ENCODE results near the gene FAM107B. TPM values are rescaled to one million over a fixed set of nuclear protein-coding genes. Genes with fewer than 3 reads are reported as not detected.

FAM107B gene
- total and polyA plus RNA-seq, 12 donors: 16.0 to 81.7 (median 50.5) TPM

- Histone ChIP-seq H3K27ac (peak overlapping the region in 1 of 5 donors; percentile 17), H3K4me3 (no peak overlapping the region), H3K27me3 (no peaks in the 10 kb centered on the region), H3K4me1 (replicated peaks in 1 of 2) (no peaks in the 10 kb centered on the region), H3K36me3 (replicated peaks in 1 of 2) (no peaks in the 10 kb centered on the region), H3K9me3 (replicated peaks in 1 of 3) (no peaks in the 10 kb centered on the region)
- DNase-seq: no peak
- WGBS, 4 donors: 69 to 72% (median 69%) methylated on average over 10 of the region's 10 CpGs
- no peak for TF ChIP-seq CTCF (IDR thresholded peaks at IDR 0.05)
- TF ChIP-seq POLR2A (IDR thresholded peaks at IDR 0.05): no peak
- intact Hi-C loops (cut with DNase I): no loop called here
These were observed 148.8 kb downstream of the FAM107B start for GRCh38 chr10:14625765-14626525.

- no peaks in the 10 kb centered on the region for H3K9me3 ChIP-seq (replicated peaks in 1 of 3)
- 80 to 88% (median 85%) methylated on average over 6 to 7 of the region's 7 CpGs for WGBS, 4 donors
- intact Hi-C loops (cut with DNase I): no loop called here
- H3K36me3 ChIP-seq (replicated peaks in 1 of 2): no peaks in the 10 kb centered on the region
- H3K27me3 ChIP-seq: no peaks in the 10 kb centered on the region
- no peak overlapping the region for H3K27ac ChIP-seq
- no peak overlapping the region for H3K4me3 ChIP-seq
- DNase-seq: no peak
- no peaks in the 10 kb centered on the region for H3K4me1 ChIP-seq (replicated peaks in 1 of 2)
- TF ChIP-seq POLR2A (IDR thresholded peaks at IDR 0.05) (no peak), CTCF (IDR thresholded peaks at IDR 0.05) (no peak)
These were observed 149.5 kb downstream of the FAM107B start for GRCh38 chr10:14625192-14625631.

- Histone ChIP-seq H3K36me3 (replicated peaks in 1 of 2) (no peaks in the 10 kb centered on the region), H3K9me3 (replicated peaks in 1 of 3) (no peaks in the 10 kb centered on the region), H3K4me3 (no peak overlapping the region), H3K27me3 (no peaks in the 10 kb centered on the region), H3K27ac (no peak overlapping the region), H3K4me1 (replicated peaks in 1 of 2) (no peaks in the 10 kb centered on the region)
- TF ChIP-seq CTCF (IDR thresholded peaks at IDR 0.05): no peak
- TF ChIP-seq POLR2A (IDR thresholded peaks at IDR 0.05): no peak
- DNase-seq: no peak
- WGBS, 4 donors: 74 to 85% (median 84%) methylated on average over 8 of the region's 8 CpGs
- intact Hi-C loops (cut with DNase I): no loop called here
These were observed 150.1 kb downstream of the FAM107B start for GRCh38 chr10:14624600-14624999.

- intact Hi-C loops (cut with DNase I): no loop called here
- no peak overlapping the region for H3K27ac ChIP-seq
- no peak overlapping the region for H3K4me3 ChIP-seq
- no peak for DNase-seq
- TF ChIP-seq CTCF (IDR thresholded peaks at IDR 0.05) (no peak), POLR2A (IDR thresholded peaks at IDR 0.05) (no peak)
- 76 to 96% (median 82%) methylated on average over 3 of the region's 3 CpGs for WGBS, 4 donors
- no peaks in the 10 kb centered on the region for H3K4me1 ChIP-seq (replicated peaks in 1 of 2)
- H3K36me3 ChIP-seq (replicated peaks in 1 of 2): no peaks in the 10 kb centered on the region
- H3K9me3 ChIP-seq (replicated peaks in 1 of 3): no peaks in the 10 kb centered on the region
- no peaks in the 10 kb centered on the region for H3K27me3 ChIP-seq
These were observed 150.8 kb downstream of the FAM107B start for GRCh38 chr10:14623931-14624330.

Data from adrenal gland (tissue), 12 donors.